SK-N-SH treated with all-trans-retinoic acid at 6 μM for 48 hours (cell line): ENCODE measurements around the gene SLC52A1.

Experiments used
- ATAC-seq: fragments of 200-7000 bp; cut with Tn5 transposase; 3 replicates; pipeline ENCODE4 v1.9.1; 2020; ENCODE audit warnings: mild to moderate bottlenecking, moderate library complexity
- ARNTL ChIP-seq: fragments of 450-650 bp; formaldehyde crosslinking; IDR thresholded peaks from 2 replicates; pipeline ENCODE4 v1.5.0; 2020; ENCODE audit warnings: low read depth, mild to moderate bottlenecking, moderate library complexity, borderline replicate concordance
- BACH2 ChIP-seq: fragments of 250-450 bp; sonication (Bioruptor Pico); IDR thresholded peaks from 2 replicates; pipeline ENCODE4 v1.9.0; 2021; ENCODE audit warnings: mild to moderate bottlenecking, borderline replicate concordance
- CSDC2 ChIP-seq: fragments of 250-450 bp; sonication (Bioruptor Pico); IDR thresholded peaks from 2 replicates; pipeline ENCODE4 v1.5.0; 2020; ENCODE audit warnings: mild to moderate bottlenecking, moderate library complexity
- ESRRG ChIP-seq: fragments of 250-450 bp; sonication (Bioruptor Pico); IDR thresholded peaks from 2 replicates; pipeline ENCODE4 v1.6.1; 2021; ENCODE audit warnings: mild to moderate bottlenecking
- GLIS3 ChIP-seq: fragments of 250-450 bp; sonication (Bioruptor Pico); IDR thresholded peaks from 2 replicates; pipeline ENCODE4 v1.5.0; 2020; ENCODE audit warnings: mild to moderate bottlenecking, moderate library complexity
- ISL1 ChIP-seq: fragments of 250-450 bp; sonication (Bioruptor Pico); IDR thresholded peaks from 2 replicates; pipeline ENCODE4 v2.1.2; 2022; ENCODE audit warnings: mild to moderate bottlenecking, moderate library complexity
- OSR1 ChIP-seq: fragments of 250-450 bp; sonication (Bioruptor Pico); IDR thresholded peaks from 2 replicates; pipeline ENCODE4 v1.8.0; 2022; ENCODE audit warnings: moderate library complexity, mild to moderate bottlenecking, inconsistent platforms
- POU6F1 ChIP-seq: fragments of 250-450 bp; sonication (Bioruptor Pico); IDR thresholded peaks from 2 replicates; pipeline ENCODE4 v1.8.0; 2021; ENCODE audit warnings: low read depth, mild to moderate bottlenecking, moderate library complexity, borderline replicate concordance
- PPARA ChIP-seq: fragments of 250-450 bp; sonication (Bioruptor Pico); IDR thresholded peaks from 2 replicates; pipeline ENCODE4 v1.5.0; 2020; ENCODE audit warnings: mild to moderate bottlenecking, borderline replicate concordance
- RARB ChIP-seq: fragments of 250-450 bp; sonication (Bioruptor Pico); IDR thresholded peaks from 2 replicates; pipeline ENCODE4 v1.8.0; 2021; ENCODE audit warnings: mild to moderate bottlenecking, moderate library complexity
- SNAI2 ChIP-seq: fragments of 250-450 bp; sonication (Bioruptor Pico); IDR thresholded peaks from 2 replicates; pipeline ENCODE4 v1.5.0; 2020; ENCODE audit warnings: mild to moderate bottlenecking, moderate library complexity
- TCF4 ChIP-seq: fragments of 250-450 bp; sonication (Bioruptor Pico); IDR thresholded peaks from 2 replicates; pipeline ENCODE4 v1.8.0; 2021; ENCODE audit warnings: mild to moderate bottlenecking, moderate library complexity, borderline replicate concordance
- TOX ChIP-seq: fragments of 250-450 bp; sonication (Bioruptor Pico); IDR thresholded peaks from 2 replicates; pipeline ENCODE4 v1.8.0; 2021; ENCODE audit warnings: mild to moderate bottlenecking, moderate library complexity, borderline replicate concordance
- ZC3H10 ChIP-seq: fragments of 250-450 bp; sonication (Bioruptor Pico); IDR thresholded peaks from 2 replicates; pipeline ENCODE4 v1.5.1; 2021; ENCODE audit warnings: mild to moderate bottlenecking, moderate library complexity
- ZFP3 ChIP-seq: fragments of 250-450 bp; sonication (Bioruptor Pico); IDR thresholded peaks from 2 replicates; pipeline ENCODE4 v1.5.0; 2020; ENCODE audit warnings: mild to moderate bottlenecking, moderate library complexity
- ZFP30 ChIP-seq: fragments of 450-650 bp; formaldehyde crosslinking; IDR thresholded peaks from 2 replicates; pipeline ENCODE4 v1.5.0; 2022; ENCODE audit warnings: mild to moderate bottlenecking, moderate library complexity
- ZNF70 ChIP-seq: fragments of 450-650 bp; formaldehyde crosslinking; IDR thresholded peaks from 2 replicates; pipeline ENCODE4 v1.5.0; 2020; ENCODE audit warnings: mild to moderate bottlenecking, moderate library complexity
- ZNF8 ChIP-seq: fragments of 450-650 bp; formaldehyde crosslinking; IDR thresholded peaks from 2 replicates; pipeline ENCODE4 v1.5.0; 2020; ENCODE audit warnings: mild to moderate bottlenecking, moderate library complexity
- TF ChIP-seq, protein P1 (sequence below): fragments of 250-450 bp; sonication (Bioruptor Pico); IDR thresholded peaks from 2 replicates; pipeline ENCODE4 v1.5.1; 2021; ENCODE audit warnings: mild to moderate bottlenecking, moderate library complexity
- TF ChIP-seq, protein P2 (sequence below): fragments of 250-450 bp; sonication (Bioruptor Pico); IDR thresholded peaks from 2 replicates; pipeline ENCODE4 v1.8.0; 2020; ENCODE audit warnings: mild to moderate bottlenecking, moderate library complexity, borderline replicate concordance
- TF ChIP-seq, protein P3 (sequence below): fragments of 250-450 bp; sonication (Bioruptor Pico); IDR thresholded peaks from 2 replicates; pipeline ENCODE4 v1.5.1; 2020; ENCODE audit warnings: low read depth, mild to moderate bottlenecking, moderate library complexity

The SLC52A1 gene

DNA sequence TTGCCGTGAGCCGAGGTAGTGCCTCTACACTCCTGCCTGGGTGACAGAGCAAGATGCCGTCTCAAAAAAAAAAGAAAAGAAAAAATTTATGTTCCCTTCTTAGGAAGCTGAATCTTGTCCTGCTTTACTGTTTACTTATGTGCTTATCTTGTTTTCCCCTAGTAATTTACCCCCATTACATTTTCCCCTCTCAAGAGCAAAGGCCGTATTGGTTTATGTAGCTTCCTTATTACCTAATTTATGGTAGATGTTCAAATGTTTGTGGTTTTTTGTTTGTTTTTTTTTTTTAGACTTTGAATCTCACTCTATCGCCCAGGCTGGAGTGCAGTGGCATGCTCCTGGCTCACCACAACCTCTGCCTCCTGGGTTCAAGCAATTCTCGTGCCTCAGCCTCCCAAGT is 10.3 kb upstream of the SLC52A1 start:
- ATAC-seq, result no peak

GRCh38 chr17:5044630-5045029 is 9.4 kb upstream of the SLC52A1 start:
- ATAC-seq, result no peak
- TF ChIP-seq ZFP30 (CRISPR knock-in tag), result no peak
- TF ChIP-seq ZC3H10 (CRISPR knock-in tag), result no peak
- TF ChIP-seq, protein P1, sequence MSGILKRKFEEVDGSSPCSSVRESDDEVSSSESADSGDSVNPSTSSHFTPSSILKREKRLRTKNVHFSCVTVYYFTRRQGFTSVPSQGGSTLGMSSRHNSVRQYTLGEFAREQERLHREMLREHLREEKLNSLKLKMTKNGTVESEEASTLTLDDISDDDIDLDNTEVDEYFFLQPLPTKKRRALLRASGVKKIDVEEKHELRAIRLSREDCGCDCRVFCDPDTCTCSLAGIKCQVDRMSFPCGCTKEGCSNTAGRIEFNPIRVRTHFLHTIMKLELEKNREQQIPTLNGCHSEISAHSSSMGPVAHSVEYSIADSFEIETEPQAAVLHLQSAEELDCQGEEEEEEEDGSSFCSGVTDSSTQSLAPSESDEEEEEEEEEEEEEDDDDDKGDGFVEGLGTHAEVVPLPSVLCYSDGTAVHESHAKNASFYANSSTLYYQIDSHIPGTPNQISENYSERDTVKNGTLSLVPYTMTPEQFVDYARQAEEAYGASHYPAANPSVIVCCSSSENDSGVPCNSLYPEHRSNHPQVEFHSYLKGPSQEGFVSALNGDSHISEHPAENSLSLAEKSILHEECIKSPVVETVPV (CRISPR knock-in tag), result no peak
- TF ChIP-seq RARB (CRISPR knock-in tag), result no peak
- no peak for TF ChIP-seq ESRRG
- no peak for TF ChIP-seq POU6F1 (CRISPR knock-in tag)
- TF ChIP-seq ISL1 (CRISPR knock-in tag), result no peak
- TF ChIP-seq, protein P2, sequence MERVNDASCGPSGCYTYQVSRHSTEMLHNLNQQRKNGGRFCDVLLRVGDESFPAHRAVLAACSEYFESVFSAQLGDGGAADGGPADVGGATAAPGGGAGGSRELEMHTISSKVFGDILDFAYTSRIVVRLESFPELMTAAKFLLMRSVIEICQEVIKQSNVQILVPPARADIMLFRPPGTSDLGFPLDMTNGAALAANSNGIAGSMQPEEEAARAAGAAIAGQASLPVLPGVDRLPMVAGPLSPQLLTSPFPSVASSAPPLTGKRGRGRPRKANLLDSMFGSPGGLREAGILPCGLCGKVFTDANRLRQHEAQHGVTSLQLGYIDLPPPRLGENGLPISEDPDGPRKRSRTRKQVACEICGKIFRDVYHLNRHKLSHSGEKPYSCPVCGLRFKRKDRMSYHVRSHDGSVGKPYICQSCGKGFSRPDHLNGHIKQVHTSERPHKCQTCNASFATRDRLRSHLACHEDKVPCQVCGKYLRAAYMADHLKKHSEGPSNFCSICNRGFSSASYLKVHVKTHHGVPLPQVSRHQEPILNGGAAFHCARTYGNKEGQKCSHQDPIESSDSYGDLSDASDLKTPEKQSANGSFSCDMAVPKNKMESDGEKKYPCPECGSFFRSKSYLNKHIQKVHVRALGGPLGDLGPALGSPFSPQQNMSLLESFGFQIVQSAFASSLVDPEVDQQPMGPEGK, result no peak
- no peak for TF ChIP-seq TCF4 (CRISPR knock-in tag)
- TF ChIP-seq TOX, result no peak
- TF ChIP-seq, protein P3, sequence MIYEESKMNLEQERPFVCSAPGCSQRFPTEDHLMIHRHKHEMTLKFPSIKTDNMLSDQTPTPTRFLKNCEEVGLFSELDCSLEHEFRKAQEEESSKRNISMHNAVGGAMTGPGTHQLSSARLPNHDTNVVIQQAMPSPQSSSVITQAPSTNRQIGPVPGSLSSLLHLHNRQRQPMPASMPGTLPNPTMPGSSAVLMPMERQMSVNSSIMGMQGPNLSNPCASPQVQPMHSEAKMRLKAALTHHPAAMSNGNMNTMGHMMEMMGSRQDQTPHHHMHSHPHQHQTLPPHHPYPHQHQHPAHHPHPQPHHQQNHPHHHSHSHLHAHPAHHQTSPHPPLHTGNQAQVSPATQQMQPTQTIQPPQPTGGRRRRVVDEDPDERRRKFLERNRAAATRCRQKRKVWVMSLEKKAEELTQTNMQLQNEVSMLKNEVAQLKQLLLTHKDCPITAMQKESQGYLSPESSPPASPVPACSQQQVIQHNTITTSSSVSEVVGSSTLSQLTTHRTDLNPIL (CRISPR knock-in tag), result no peak
- no peak for TF ChIP-seq ZNF8 (CRISPR knock-in tag)
- no peak for TF ChIP-seq CSDC2 (CRISPR knock-in tag)
- TF ChIP-seq SNAI2 (CRISPR knock-in tag), result no peak
- no peak for TF ChIP-seq ZFP3 (CRISPR knock-in tag)
- no peak for TF ChIP-seq BACH2 (CRISPR knock-in tag)
- TF ChIP-seq PPARA (CRISPR knock-in tag), result no peak

More for the DNA sequence above, 10.3 kb upstream of the SLC52A1 start:
- TF ChIP-seq ZC3H10 (CRISPR knock-in tag) (no peak), ARNTL (CRISPR knock-in tag) (no peak)
- TF ChIP-seq, protein P2, result no peak
- TF ChIP-seq, all 23 proteins: peak for 0

- no peak for ATAC-seq
- TF ChIP-seq, protein P1 (CRISPR knock-in tag), result no peak
- TF ChIP-seq OSR1 (CRISPR knock-in tag) (no peak), ZC3H10 (CRISPR knock-in tag) (no peak), ZFP3 (CRISPR knock-in tag) (no peak), SNAI2 (CRISPR knock-in tag) (no peak), BACH2 (CRISPR knock-in tag) (no peak), PPARA (CRISPR knock-in tag) (no peak), ISL1 (CRISPR knock-in tag) (no peak), TCF4 (CRISPR knock-in tag) (no peak), ZNF70 (CRISPR knock-in tag) (no peak), TOX (no peak), CSDC2 (CRISPR knock-in tag) (no peak), ARNTL (CRISPR knock-in tag) (no peak), POU6F1 (CRISPR knock-in tag) (no peak), ESRRG (no peak), ZNF8 (CRISPR knock-in tag) (no peak), GLIS3 (no peak)
- TF ChIP-seq, protein P3 (CRISPR knock-in tag), result no peak
Measured at GRCh38 chr17:5043524-5043923, 8.3 kb upstream of the SLC52A1 start.
